H1 (cell line): ENCODE results near the gene STAG2. TPM values are rescaled to one million over a fixed set of nuclear protein-coding genes. Genes with fewer than 3 reads are reported as not detected.

Experiments
- polyA plus RNA-seq, 7 experiments: library from polyadenylated mRNA; depleted of rRNA in 3 of 7; stranded (reverse) in 5 of 7; unstranded in 2 of 7; fragments of >200 nt in 5 of 7; fragments of 200-250 nt in 2 of 7; gene quantifications; 1 replicate in 5 of 7; 2 replicates in 1 of 7; 4 replicates in 1 of 7; pipeline versions ENCODE4 v1.2.1 to v1.2.3, GENCODE V29; 2011 to 2013; ENCODE audit warnings: missing spikeins in 2 of 7, mixed read lengths in 2 of 7
- total RNA-seq: library from RNA; stranded (reverse); fragmentation: NEBNext Ultra II Directional; extraction: Animal tissue kit (Norgen Biotek cat#: 25700); gene quantifications from 2 replicates; pipeline ENCODE4 v1.2.1, GENCODE V29; 2021

The STAG2 gene
- total and polyA plus RNA-seq, 2 of the 8 experiments (the other 6 are each of a cell fraction or from before 2014, with no cell fraction given) = 20.3 to 94.9 TPM

Other genes starting within 250 kb of the STAG2 start
- 68.8 and 69.3 TPM in 2 replicates for gene THOC2, start 228.7 kb upstream of the STAG2 start, total RNA-seq
- 17.8 and 32.7 TPM in 2 replicates for gene THOC2, start 228.7 kb upstream of the STAG2 start, polyA plus RNA-seq (2011; rRNA removed)
- gene XIAP, start 101.7 kb upstream of the STAG2 start, total RNA-seq = 41.9 and 44.7 TPM in 2 replicates
- gene XIAP, start 101.7 kb upstream of the STAG2 start, polyA plus RNA-seq (2011; rRNA removed) = 5.3 and 5.9 TPM in 2 replicates